H9 (cell line): ENCODE measurements around the gene LRRC27. TPM values are rescaled to one million over a fixed set of nuclear protein-coding genes. Genes with fewer than 3 reads are reported as not detected.

Experiments
- DNase-seq: peaks from one replicate; pipeline ENCODE4 v3.0.0-alpha.2; 2017
- H2AFZ ChIP-seq: one replicate; pipeline ENCODE4 v1.6.1; 2013; ENCODE audit warnings: mild to moderate bottlenecking, low read length, control low read depth, moderate library complexity
- H2AK5ac ChIP-seq: 2 replicates; pipeline ENCODE4 v1.6.1; 2013; ENCODE audit warnings: low read length, control low read depth, mixed read lengths; ENCODE audit not compliant: insufficient read length
- H2BK120ac ChIP-seq: one replicate; pipeline ENCODE4 v1.6.1; 2013; ENCODE audit warnings: low read depth, mild to moderate bottlenecking, low read length, control low read depth, inconsistent platforms; ENCODE audit not compliant: poor library complexity, severe bottlenecking
- H2BK12ac ChIP-seq: 2 replicates; pipeline ENCODE4 v1.6.1; 2013; ENCODE audit warnings: low read length, control low read depth, mixed read lengths, low read depth; ENCODE audit not compliant: insufficient read length
- H2BK15ac ChIP-seq: 2 replicates; pipeline ENCODE4 v1.6.1; 2013; ENCODE audit warnings: low read depth, low read length, control low read depth
- H2BK20ac ChIP-seq: one replicate; pipeline ENCODE4 v1.6.1; 2013; ENCODE audit warnings: low read depth, mild to moderate bottlenecking, low read length, control low read depth, inconsistent platforms; ENCODE audit not compliant: poor library complexity, severe bottlenecking
- H2BK5ac ChIP-seq: 2 replicates; pipeline ENCODE4 v1.6.1; 2013; ENCODE audit warnings: low read length, control low read depth, mixed read lengths; ENCODE audit not compliant: insufficient read length
- H3K14ac ChIP-seq: 2 replicates; pipeline ENCODE4 v1.6.1; 2013; ENCODE audit warnings: low read length, control low read depth; ENCODE audit not compliant: insufficient read depth
- H3K18ac ChIP-seq: 2 replicates; pipeline ENCODE4 v1.6.1; 2013; ENCODE audit warnings: low read depth, mild to moderate bottlenecking, mixed read lengths, low read length, control low read depth; ENCODE audit not compliant: insufficient read length
- H3K23ac ChIP-seq: 2 replicates; pipeline ENCODE4 v1.6.1; 2013; ENCODE audit warnings: low read length, control low read depth, mixed read lengths, low read depth; ENCODE audit not compliant: insufficient read length
- H3K23me2 ChIP-seq: 2 replicates; pipeline ENCODE4 v1.6.1; 2013; ENCODE audit warnings: low read depth, mild to moderate bottlenecking, mixed read lengths, low read length, control low read depth; ENCODE audit not compliant: insufficient read length, poor library complexity, severe bottlenecking
- H3K27ac ChIP-seq: 2 replicates; pipeline ENCODE4 v1.5.1; 2013; ENCODE audit warnings: low read length, control low read depth, mixed read lengths, low read depth; ENCODE audit not compliant: insufficient read length
- H3K27me3 ChIP-seq: 2 replicates; pipeline ENCODE4 v1.6.1; 2013; ENCODE audit warnings: low read length, control low read depth, inconsistent platforms; ENCODE audit not compliant: insufficient read depth
- H3K4ac ChIP-seq: 2 replicates; pipeline ENCODE4 v1.6.1; 2013; ENCODE audit warnings: low read depth, mild to moderate bottlenecking, control low read depth, inconsistent platforms, low read length, moderate library complexity
- H3K4me1 ChIP-seq: 2 replicates; pipeline ENCODE4 v1.6.1; 2013; ENCODE audit warnings: low read length, control low read depth, inconsistent platforms; ENCODE audit not compliant: insufficient read depth
- H3K4me2 ChIP-seq: 2 replicates; pipeline ENCODE4 v1.6.1; 2013; ENCODE audit warnings: low read length, control low read depth, mixed read lengths; ENCODE audit not compliant: insufficient read length, insufficient read depth
- H3K56ac ChIP-seq: 2 replicates; pipeline ENCODE4 v1.6.1; 2013; ENCODE audit warnings: low read depth, mild to moderate bottlenecking, mixed read lengths, low read length, control low read depth; ENCODE audit not compliant: insufficient read length
- H3K79me1 ChIP-seq: 2 replicates; pipeline ENCODE4 v1.6.1; 2013; ENCODE audit warnings: low read depth, mild to moderate bottlenecking, moderate library complexity, low read length, control low read depth, inconsistent platforms; ENCODE audit not compliant: insufficient read depth, poor library complexity, severe bottlenecking
- H3K79me2 ChIP-seq: 2 replicates; pipeline ENCODE4 v1.6.1; 2013; ENCODE audit warnings: low read length, control low read depth, inconsistent platforms; ENCODE audit not compliant: insufficient read depth
- H3K9ac ChIP-seq: 2 replicates; pipeline ENCODE4 v1.6.1; 2013; ENCODE audit warnings: low read length, control low read depth, mixed read lengths; ENCODE audit not compliant: insufficient read length; ENCODE audit errors: extremely low read depth
- H3K9me3 ChIP-seq: one replicate; pipeline ENCODE4 v1.6.1; 2013; ENCODE audit warnings: low read depth, low read length, inconsistent platforms; ENCODE audit not compliant: control insufficient read depth
- H3T11ph ChIP-seq: one replicate; pipeline ENCODE4 v1.6.1; 2013; ENCODE audit warnings: mild to moderate bottlenecking, low read length, control low read depth, inconsistent platforms
- H4K20me1 ChIP-seq: one replicate; pipeline ENCODE4 v1.6.1; 2013; ENCODE audit not compliant: control insufficient read depth, insufficient read length, insufficient read depth
- H4K5ac ChIP-seq: 2 replicates; pipeline ENCODE4 v1.6.1; 2013; ENCODE audit warnings: low read depth, mild to moderate bottlenecking, mixed read lengths, low read length, control low read depth; ENCODE audit not compliant: insufficient read length
- H4K8ac ChIP-seq: replicated peaks from 2 replicates; pipeline ENCODE4 v1.6.1; 2013; ENCODE audit warnings: low read length, control low read depth, mixed read lengths, low read depth; ENCODE audit not compliant: insufficient read length
- H4K91ac ChIP-seq: 2 replicates; pipeline ENCODE4 v1.6.1; 2013; ENCODE audit warnings: low read depth, mild to moderate bottlenecking, moderate library complexity, mixed read lengths, low read length, control low read depth; ENCODE audit not compliant: insufficient read length
- H3K27ac Mint-ChIP-seq, 3 experiments: 2 replicates in 2 of 3; 3 replicates in 1 of 3; pipeline ENCODE4 v1.8.0; 2020 to 2021; ENCODE audit warnings: mixed read lengths in 3 of 3, mild to moderate bottlenecking in 1 of 3, moderate library complexity in 1 of 3
- H3K27me3 Mint-ChIP-seq: 2 replicates; pipeline ENCODE4 v1.8.0; 2021; ENCODE audit warnings: low read depth, mild to moderate bottlenecking, moderate library complexity, mixed read lengths
- H3K36me3 Mint-ChIP-seq, 3 experiments: 2 replicates in 2 of 3; 3 replicates in 1 of 3; pipeline ENCODE4 v1.8.0; 2020 to 2021; ENCODE audit warnings: low read depth in 3 of 3, mixed read lengths in 3 of 3; ENCODE audit not compliant: insufficient read depth in 1 of 3
- H3K4me1 Mint-ChIP-seq, 2 experiments: 2 replicates each; pipeline ENCODE4 v1.8.0; 2020; ENCODE audit warnings: mixed read lengths in 2 of 2
- H3K4me3 Mint-ChIP-seq, 2 experiments: 2 replicates in 1 of 2; 3 replicates in 1 of 2; pipeline ENCODE4 v1.8.0; 2020 to 2021; ENCODE audit warnings: mild to moderate bottlenecking in 2 of 2, mixed read lengths in 2 of 2, moderate library complexity in 1 of 2
- H3K9me3 Mint-ChIP-seq, 2 experiments: 2 replicates in 1 of 2; 3 replicates in 1 of 2; pipeline ENCODE4 v1.8.0; 2020; ENCODE audit warnings: mild to moderate bottlenecking in 2 of 2, mixed read lengths in 2 of 2, moderate library complexity in 1 of 2
- CTCF ChIP-seq: fragments of 200-600 bp; sonication (generic); conservative IDR thresholded peaks from 3 replicates; pipeline ENCODE4 v1.8.0; 2021; ENCODE audit warnings: antibody characterized with exemption, mild to moderate bottlenecking
- WGBS: extraction: QIAGEN DNeasy Blood & Tissue Kit; methylation state at CpG from one replicate; pipeline ENCODE4 v1.1.7; 2013; ENCODE audit warnings: missing lambda C conversion rate, low lambda C conversion rate, mixed read lengths; ENCODE audit not compliant: insufficient read length; ENCODE audit errors: extremely low coverage; 5-methylcytosine and 5-hydroxymethylcytosine counted together
- total RNA-seq: library from RNA; stranded (reverse); gene quantifications from 2 replicates; pipeline ENCODE4 v1.2.1, GENCODE V29; 2021

The LRRC27 gene
- total RNA-seq, 1 experiment from 2014 or later = 2.7 TPM

GRCh38 chr10:132369636-132370185, 37.7 kb downstream of the LRRC27 start:
- H4K8ac ChIP-seq = no peak overlapping the region
- H3K79me2 ChIP-seq = no peaks in the 10 kb centered on the region
- H2BK15ac ChIP-seq = no peak overlapping the region
- no peak overlapping the region for H2BK120ac ChIP-seq
- H3K4me2 ChIP-seq = no peak overlapping the region
- WGBS = no CpG with 5 or more reads among the region's 13 CpGs
- no peak overlapping the region for H4K5ac ChIP-seq
- H3K79me1 ChIP-seq = no peaks in the 10 kb centered on the region
- no peak overlapping the region for H2BK5ac ChIP-seq
- H2BK12ac ChIP-seq = no peak overlapping the region
- no peaks in the 10 kb centered on the region; a peak in 1 of 7 replicates for H3K36me3 Mint-ChIP-seq
- H2AFZ ChIP-seq = no peak overlapping the region
- no peaks in the 10 kb centered on the region for H3K23me2 ChIP-seq
- H3K18ac ChIP-seq = no peak overlapping the region
- H2BK20ac ChIP-seq = no peak overlapping the region
- peaks cover 3% of the 10 kb centered on the region for H3K27me3 Mint-ChIP-seq
- H3K27ac Mint-ChIP-seq = no peak overlapping the region
- no peak overlapping the region for H3K27ac ChIP-seq
- H3K9me3 Mint-ChIP-seq = no peaks in the 10 kb centered on the region; a peak in 1 of 5 replicates
- no peak overlapping the region for H3K56ac ChIP-seq
- H2AK5ac ChIP-seq = no peak overlapping the region
- H3K4me1 ChIP-seq = peaks cover 4% of the 10 kb centered on the region; the same call in 1 of the 2 replicates
- H4K91ac ChIP-seq = no peak overlapping the region
- no peak overlapping the region for H3K4ac ChIP-seq
- H3T11ph ChIP-seq = no peak overlapping the region
- H4K20me1 ChIP-seq = no peaks in the 10 kb centered on the region
- no peaks in the 10 kb centered on the region for H3K9me3 ChIP-seq
- TF ChIP-seq CTCF = no peak
- peaks cover 26 to 40% of the 10 kb centered on the region in 2 experiments for H3K4me1 Mint-ChIP-seq
- no peak overlapping the region for H3K9ac ChIP-seq
- 0 out of 2 replicates have a peak overlapping the region, but pooled peaks have one; percentile 8 for H3K14ac ChIP-seq
- H3K4me3 Mint-ChIP-seq = no peak overlapping the region
- no peak overlapping the region for H3K23ac ChIP-seq
- H3K27me3 ChIP-seq = no peaks in the 10 kb centered on the region
- DNase-seq = no peak
